GM18868 (cell line): Measurements from ENCODE around the gene HOTAIR.

Source experiments
- ATAC-seq: cut with Tn5 transposase; IDR thresholded peaks from one replicate; pipeline ENCODE4 v1.9.1; 2021; ENCODE audit warnings: mild to moderate bottlenecking, moderate library complexity; ENCODE audit not compliant: unreplicated experiment

Gene HOTAIR

GRCh38 chr12:53976172-53976822 lies 1.5 kb upstream of the HOTAIR start:
- ATAC-seq, result no peak

- ATAC-seq, result no peak
Observed at GRCh38 chr12:53975479-53976152, 862 bp upstream of the HOTAIR start.

DNA sequence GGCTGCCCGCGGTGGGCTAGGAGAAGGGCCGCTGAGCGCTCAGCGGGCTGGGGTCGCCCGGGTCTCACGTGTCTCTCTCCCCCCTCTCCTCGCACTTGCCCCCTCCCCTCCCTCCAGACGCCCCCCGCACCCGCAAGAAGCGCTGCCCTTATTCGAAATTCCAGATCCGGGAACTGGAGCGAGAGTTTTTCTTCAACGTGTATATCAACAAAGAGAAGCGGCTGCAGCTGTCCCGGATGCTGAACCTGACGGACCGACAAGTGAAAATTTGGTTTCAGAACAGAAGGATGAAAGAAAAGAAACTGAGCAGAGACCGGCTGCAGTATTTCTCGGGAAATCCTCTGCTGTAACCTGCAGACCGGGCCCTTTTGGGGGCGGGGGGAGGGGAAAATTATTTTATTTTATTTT lies 314 bp upstream of the HOTAIR start:
- no peak for ATAC-seq

DNA sequence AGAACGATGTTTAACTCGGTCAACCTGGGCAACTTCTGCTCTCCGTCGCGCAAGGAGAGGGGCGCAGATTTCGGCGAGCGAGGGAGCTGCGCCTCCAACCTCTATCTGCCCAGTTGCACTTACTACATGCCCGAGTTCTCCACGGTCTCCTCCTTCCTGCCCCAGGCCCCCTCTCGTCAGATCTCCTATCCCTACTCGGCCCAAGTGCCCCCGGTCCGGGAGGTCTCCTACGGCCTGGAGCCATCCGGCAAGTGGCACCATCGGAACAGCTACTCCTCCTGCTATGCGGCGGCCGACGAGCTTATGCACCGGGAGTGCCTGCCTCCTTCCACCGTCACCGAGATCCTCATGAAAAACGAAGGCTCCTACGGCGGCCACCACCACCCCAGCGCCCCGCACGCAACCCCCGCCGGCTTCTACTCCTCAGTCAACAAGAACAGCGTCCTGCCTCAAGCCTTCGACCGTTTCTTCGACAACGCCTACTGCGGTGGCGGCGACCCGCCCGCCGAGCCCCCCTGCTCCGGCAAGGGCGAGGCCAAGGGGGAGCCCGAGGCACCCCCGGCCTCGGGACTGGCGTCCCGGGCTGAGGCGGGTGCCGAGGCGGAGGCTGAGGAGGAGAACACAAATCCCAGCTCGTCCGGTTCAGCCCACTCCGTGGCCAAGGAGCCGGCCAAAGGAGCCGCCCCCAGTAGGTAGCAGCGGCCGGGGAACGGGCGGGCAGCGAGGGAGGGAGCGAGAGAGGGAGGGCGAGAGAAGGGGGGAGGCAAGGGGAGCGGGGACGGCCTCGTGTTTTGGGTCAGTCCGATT lies 1.3 kb downstream of the HOTAIR start:
- no peak for ATAC-seq

DNA sequence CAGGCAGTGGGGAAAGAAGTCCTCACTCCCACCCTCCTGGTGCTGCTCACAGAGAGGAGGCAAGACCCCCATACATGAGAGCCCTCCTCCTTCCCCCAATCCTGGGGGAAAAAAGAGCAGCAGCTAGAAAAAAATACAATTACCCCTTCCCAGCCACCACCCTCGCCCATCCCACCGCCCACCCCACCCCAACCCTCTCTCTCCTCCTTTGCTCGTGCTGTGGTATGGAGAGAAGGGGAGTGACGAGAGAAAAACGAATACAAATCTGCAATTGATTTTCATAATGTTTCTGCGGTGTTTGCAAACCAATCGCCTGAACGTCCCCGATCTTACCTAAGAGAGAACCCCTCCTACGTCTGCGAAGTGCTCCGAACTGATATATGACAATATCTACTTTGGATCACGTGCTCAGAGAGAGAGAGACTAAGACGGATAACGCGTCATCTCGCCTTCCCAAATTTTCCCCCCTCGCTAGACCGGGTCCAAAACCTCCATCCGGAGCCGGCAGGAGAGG lies 2.0 kb downstream of the HOTAIR start, which contains the start of gene HOXC11:
HOXC11 (plus strand) TSS at position 405 of the 514 bp plus-strand sequence. CDS start 116 bp downstream, outside the sequence.
- no peak for ATAC-seq

DNA sequence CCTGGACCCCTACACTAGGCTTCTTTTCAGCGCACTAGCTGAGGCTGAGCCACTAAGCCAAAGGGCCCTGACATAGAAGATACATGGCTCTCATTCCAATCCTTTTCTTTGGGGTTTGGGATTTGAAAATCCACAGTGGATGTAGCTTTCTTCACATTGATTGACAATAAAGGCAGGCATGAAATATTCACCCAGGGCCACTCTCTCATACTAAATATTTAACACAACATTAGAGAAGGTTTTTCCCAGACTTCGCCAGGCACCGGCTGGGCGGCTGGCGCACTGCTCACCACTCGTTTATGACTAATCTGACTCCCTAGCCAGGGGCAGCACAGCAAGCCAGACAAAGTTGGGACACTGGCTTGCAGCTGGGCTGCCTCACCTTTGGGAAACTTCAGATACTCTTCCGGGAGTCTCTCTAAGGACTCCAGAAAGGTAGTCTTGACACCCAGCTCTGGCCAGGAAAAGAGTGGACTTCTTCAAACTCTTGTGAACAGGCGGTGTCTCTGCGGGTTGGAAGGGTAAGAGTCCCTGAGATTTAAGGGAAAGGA lies 2.5 kb downstream of the HOTAIR start:
- ATAC-seq, result no peak

- no peak for ATAC-seq
Observed at GRCh38 chr12:53971686-53972085, 3.1 kb downstream of the HOTAIR start.

- no peak for ATAC-seq
Observed at GRCh38 chr12:53971129-53971528, 3.6 kb downstream of the HOTAIR start.

DNA sequence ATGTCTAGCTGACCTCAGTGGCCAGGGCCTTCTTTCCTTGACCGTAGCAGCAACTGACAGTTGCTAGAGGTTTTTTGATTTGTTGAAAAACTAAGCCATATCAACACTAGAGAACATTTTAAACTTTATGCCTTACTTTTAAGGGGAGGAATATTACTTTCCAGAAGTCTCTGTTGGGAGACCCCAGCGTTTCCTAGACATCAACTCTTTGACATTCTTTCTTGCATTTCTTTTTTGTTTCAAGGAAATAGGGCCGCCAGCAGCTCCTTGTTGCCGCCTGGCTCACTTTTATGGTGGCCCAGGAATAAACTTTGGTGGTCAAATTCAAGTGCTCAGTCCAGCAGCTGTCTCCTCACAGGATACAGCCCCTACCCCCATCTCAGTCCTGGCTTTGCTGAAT lies 4.3 kb downstream of the HOTAIR start:
- ATAC-seq, result no peak

DNA sequence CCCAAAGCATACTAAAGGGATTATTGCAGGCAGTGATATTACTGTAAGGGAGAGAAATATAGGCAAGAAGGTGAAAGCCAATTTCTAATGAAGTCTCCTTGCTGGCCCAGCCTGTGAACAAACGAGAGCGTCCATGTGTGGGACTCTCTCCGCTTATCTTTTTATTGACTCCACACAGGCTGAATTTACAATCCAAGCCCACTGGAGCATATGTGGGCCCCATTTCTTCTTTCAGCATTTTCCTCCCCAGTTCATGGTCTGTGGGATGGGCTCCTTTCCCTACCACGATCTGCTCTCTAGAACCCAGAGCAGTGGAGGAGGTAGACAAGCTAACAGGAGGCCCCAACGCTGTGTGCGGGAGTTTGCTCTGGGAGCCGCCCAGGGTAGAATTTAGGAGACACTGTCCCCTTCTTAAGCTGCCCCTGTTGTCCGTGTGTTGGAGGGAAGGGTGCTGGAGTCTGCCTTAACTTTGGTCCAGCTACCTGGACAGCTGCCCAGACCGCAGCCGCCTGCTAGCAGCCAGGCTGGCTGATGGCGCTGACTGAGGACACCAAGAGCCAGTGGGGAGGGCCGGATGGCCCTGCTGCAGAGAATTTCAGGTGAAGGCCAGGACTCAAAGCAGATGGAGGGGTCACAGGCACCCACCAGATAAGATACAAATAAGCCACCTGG lies 5.0 kb downstream of the HOTAIR start:
- ATAC-seq, result no peak

GRCh38 chr12:53968214-53969127 lies 6.3 kb downstream of the HOTAIR start:
- no peak for ATAC-seq

GRCh38 chr12:53967421-53967925 lies 7.3 kb downstream of the HOTAIR start:
- no peak for ATAC-seq

DNA sequence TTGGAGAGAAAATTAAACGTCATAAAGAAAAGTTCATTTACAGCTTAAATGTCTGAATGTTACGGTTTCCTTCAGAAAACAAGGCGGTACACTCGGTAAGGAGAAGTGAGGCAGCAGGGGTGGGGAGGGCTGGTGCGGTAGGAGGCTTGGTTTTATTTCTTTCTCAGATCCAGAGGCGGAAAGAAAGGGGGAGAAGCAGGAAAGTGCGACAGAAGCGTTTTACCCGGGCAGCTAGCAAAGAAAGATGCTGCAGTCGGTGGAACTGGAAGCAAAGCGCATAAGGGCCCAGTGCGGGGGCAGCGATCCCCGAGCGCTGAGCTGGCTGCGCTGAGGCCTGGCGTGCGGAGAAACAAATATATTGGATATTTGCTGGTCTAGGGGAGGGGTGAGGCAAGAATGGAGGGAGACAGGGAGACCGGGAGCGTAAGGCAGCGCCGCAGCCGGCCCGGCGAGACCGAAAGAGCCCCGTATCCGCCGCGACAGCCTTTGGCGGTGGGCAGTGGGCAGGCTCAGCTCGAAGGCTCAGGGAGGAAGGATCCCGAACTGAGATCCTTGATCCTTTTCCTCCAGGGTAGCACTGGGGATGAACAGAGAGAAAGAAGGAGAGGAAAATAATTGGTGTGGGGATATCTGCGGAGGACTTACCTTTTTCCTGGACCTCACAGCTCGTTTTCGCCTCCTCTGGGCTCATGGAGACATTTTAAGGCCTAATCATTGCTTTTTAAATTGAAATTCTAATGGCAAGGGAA lies 8.2 kb downstream of the HOTAIR start:
- no peak for ATAC-seq

DNA sequence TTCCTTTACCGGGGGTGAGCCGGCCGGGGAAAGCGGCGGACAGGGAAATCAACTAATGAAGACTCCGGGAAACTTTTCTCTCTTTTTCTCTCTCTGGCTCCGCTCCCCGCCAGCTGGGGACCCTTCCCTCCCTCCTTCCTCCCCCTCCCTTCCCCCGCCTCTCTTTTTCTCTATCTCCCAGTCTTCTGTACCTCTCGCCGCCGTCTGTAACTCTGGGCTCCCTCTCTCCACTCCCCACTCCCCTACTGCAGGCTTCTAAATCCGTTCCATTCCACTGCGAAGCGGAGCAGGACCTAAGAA lies 8.7 kb downstream of the HOTAIR start:
- ATAC-seq, result no peak

- no peak for ATAC-seq
Observed at GRCh38 chr12:53965281-53966084, 9.3 kb downstream of the HOTAIR start.

- ATAC-seq, result no peak
Observed at GRCh38 chr12:53964315-53964713, 10.4 kb downstream of the HOTAIR start.

GRCh38 chr12:53963434-53964314 lies 11.1 kb downstream of the HOTAIR start:
- no peak for ATAC-seq
